Measurements from ENCODE around the gene NPAS1. TPM values are rescaled to one million over a fixed set of nuclear protein-coding genes. Genes with fewer than 3 reads are reported as not detected.

Gene NPAS1
- total and polyA plus RNA-seq, 2 of the 8 experiments (the other 6 are each of a cell fraction or from before 2014, with no cell fraction given) = 9.9 to 13.9 TPM

DNA sequence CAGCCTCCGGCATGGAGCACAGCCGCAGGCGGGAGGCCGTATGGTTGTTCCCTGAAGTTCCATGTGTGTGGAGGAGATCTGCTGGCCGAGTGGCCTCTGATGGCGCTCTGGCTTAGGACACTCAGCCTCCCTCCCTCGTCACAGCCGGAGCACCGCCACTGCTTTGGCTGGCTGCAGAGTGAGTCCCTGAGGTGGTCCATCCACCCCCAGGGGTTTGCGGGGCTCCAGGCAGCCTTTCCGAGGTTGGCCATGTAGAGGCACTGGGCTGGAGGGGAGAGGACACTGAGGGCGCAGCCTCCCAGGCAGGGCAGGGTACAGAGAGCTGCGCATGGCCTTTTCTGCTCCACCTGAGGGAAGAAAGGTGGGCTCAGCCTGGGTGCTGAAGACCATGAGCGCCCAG, 19.8 kb upstream of the NPAS1 start (continued):
- TF ChIP-seq, protein P1, sequence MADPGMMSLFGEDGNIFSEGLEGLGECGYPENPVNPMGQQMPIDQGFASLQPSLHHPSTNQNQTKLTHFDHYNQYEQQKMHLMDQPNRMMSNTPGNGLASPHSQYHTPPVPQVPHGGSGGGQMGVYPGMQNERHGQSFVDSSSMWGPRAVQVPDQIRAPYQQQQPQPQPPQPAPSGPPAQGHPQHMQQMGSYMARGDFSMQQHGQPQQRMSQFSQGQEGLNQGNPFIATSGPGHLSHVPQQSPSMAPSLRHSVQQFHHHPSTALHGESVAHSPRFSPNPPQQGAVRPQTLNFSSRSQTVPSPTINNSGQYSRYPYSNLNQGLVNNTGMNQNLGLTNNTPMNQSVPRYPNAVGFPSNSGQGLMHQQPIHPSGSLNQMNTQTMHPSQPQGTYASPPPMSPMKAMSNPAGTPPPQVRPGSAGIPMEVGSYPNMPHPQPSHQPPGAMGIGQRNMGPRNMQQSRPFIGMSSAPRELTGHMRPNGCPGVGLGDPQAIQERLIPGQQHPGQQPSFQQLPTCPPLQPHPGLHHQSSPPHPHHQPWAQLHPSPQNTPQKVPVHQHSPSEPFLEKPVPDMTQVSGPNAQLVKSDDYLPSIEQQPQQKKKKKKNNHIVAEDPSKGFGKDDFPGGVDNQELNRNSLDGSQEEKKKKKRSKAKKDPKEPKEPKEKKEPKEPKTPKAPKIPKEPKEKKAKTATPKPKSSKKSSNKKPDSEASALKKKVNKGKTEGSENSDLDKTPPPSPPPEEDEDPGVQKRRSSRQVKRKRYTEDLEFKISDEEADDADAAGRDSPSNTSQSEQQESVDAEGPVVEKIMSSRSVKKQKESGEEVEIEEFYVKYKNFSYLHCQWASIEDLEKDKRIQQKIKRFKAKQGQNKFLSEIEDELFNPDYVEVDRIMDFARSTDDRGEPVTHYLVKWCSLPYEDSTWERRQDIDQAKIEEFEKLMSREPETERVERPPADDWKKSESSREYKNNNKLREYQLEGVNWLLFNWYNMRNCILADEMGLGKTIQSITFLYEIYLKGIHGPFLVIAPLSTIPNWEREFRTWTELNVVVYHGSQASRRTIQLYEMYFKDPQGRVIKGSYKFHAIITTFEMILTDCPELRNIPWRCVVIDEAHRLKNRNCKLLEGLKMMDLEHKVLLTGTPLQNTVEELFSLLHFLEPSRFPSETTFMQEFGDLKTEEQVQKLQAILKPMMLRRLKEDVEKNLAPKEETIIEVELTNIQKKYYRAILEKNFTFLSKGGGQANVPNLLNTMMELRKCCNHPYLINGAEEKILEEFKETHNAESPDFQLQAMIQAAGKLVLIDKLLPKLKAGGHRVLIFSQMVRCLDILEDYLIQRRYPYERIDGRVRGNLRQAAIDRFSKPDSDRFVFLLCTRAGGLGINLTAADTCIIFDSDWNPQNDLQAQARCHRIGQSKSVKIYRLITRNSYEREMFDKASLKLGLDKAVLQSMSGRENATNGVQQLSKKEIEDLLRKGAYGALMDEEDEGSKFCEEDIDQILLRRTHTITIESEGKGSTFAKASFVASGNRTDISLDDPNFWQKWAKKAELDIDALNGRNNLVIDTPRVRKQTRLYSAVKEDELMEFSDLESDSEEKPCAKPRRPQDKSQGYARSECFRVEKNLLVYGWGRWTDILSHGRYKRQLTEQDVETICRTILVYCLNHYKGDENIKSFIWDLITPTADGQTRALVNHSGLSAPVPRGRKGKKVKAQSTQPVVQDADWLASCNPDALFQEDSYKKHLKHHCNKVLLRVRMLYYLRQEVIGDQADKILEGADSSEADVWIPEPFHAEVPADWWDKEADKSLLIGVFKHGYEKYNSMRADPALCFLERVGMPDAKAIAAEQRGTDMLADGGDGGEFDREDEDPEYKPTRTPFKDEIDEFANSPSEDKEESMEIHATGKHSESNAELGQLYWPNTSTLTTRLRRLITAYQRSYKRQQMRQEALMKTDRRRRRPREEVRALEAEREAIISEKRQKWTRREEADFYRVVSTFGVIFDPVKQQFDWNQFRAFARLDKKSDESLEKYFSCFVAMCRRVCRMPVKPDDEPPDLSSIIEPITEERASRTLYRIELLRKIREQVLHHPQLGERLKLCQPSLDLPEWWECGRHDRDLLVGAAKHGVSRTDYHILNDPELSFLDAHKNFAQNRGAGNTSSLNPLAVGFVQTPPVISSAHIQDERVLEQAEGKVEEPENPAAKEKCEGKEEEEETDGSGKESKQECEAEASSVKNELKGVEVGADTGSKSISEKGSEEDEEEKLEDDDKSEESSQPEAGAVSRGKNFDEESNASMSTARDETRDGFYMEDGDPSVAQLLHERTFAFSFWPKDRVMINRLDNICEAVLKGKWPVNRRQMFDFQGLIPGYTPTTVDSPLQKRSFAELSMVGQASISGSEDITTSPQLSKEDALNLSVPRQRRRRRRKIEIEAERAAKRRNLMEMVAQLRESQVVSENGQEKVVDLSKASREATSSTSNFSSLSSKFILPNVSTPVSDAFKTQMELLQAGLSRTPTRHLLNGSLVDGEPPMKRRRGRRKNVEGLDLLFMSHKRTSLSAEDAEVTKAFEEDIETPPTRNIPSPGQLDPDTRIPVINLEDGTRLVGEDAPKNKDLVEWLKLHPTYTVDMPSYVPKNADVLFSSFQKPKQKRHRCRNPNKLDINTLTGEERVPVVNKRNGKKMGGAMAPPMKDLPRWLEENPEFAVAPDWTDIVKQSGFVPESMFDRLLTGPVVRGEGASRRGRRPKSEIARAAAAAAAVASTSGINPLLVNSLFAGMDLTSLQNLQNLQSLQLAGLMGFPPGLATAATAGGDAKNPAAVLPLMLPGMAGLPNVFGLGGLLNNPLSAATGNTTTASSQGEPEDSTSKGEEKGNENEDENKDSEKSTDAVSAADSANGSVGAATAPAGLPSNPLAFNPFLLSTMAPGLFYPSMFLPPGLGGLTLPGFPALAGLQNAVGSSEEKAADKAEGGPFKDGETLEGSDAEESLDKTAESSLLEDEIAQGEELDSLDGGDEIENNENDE (IDR thresholded peaks at IDR 0.05; ENCODE audit: insufficient replicate concordance, low read length) = no peak
- no peak for TF ChIP-seq CBX5 (IDR thresholded peaks at IDR 0.05; ENCODE audit: low read depth, low read length)
- TF ChIP-seq TEAD4 (IDR thresholded peaks at IDR 0.05; ENCODE audit: low read depth, low read length) = no peak
- no peak for TF ChIP-seq SP2 (IDR thresholded peaks at IDR 0.05; ENCODE audit: low read length)
- TF ChIP-seq SRF (IDR thresholded peaks at IDR 0.05; ENCODE audit: low read depth, low read length) = no peak
- no peak for TF ChIP-seq KDM5A (IDR thresholded peaks at IDR 0.05; ENCODE audit: low read length)
- TF ChIP-seq RFX5 (IDR thresholded peaks at IDR 0.05; ENCODE audit: borderline replicate concordance, low read depth, low read length) = no peak
- TF ChIP-seq KDM1A (IDR thresholded peaks at IDR 0.05; ENCODE audit: borderline replicate concordance, low read length) = no peak
